Small intestine (tissue), 7 donors: ENCODE measurements around the gene RCOR1. TPM values are rescaled to one million over a fixed set of nuclear protein-coding genes. Genes with fewer than 3 reads are reported as not detected.
A peak's percentile ranks its signal among the peaks of the same experiment; 100 is the strongest.

Source experiments
- DNase-seq, 2 donors: peaks; one replicate each; pipeline versions ENCODE4 v3.0.0 to v3.0.0-alpha.2; 2013
- FAIRE-seq: peaks from 2 replicates; lab custom pipeline; 2012; peaks lifted over from hg19 to GRCh38; lab: Jason Lieb, UNC
- H3K27ac ChIP-seq, 3 donors: one replicate each; pipeline ENCODE4 v1.5.1; 2013; ENCODE audit warnings: low read length in 2 of 3, mild to moderate bottlenecking in 2 of 3, control low read depth in 1 of 3, inconsistent platforms in 1 of 3, low read depth in 1 of 3, moderate library complexity in 1 of 3
- H3K27me3 ChIP-seq, 3 donors: one replicate each; pipeline ENCODE4 v1.6.1; 2013; ENCODE audit warnings: low read length in 3 of 3, inconsistent platforms in 1 of 3; ENCODE audit not compliant: control insufficient read depth in 3 of 3, insufficient read depth in 3 of 3
- H3K36me3 ChIP-seq, 3 donors: one replicate each; pipeline ENCODE4 v1.6.1; 2013; ENCODE audit warnings: low read length in 3 of 3, inconsistent platforms in 1 of 3, low read depth in 1 of 3, mild to moderate bottlenecking in 1 of 3, moderate library complexity in 1 of 3; ENCODE audit not compliant: control insufficient read depth in 3 of 3, insufficient read depth in 2 of 3
- H3K4me1 ChIP-seq, 3 donors: one replicate each; pipeline ENCODE4 v1.6.1; 2013; ENCODE audit warnings: low read length in 2 of 3, inconsistent platforms in 1 of 3, low read depth in 1 of 3, mild to moderate bottlenecking in 1 of 3, moderate library complexity in 1 of 3; ENCODE audit not compliant: control insufficient read depth in 3 of 3, insufficient read depth in 2 of 3
- H3K4me3 ChIP-seq, 3 donors: one replicate each; pipeline ENCODE4 v1.5.1; 2013; ENCODE audit warnings: low read length in 3 of 3, control low read depth in 1 of 3, inconsistent platforms in 1 of 3, low read depth in 1 of 3, mild to moderate bottlenecking in 1 of 3, moderate library complexity in 1 of 3
- H3K9me3 ChIP-seq, 2 donors: one replicate each; pipeline ENCODE4 v1.6.1; 2013; ENCODE audit warnings: low read depth in 1 of 2, low read length in 1 of 2; ENCODE audit not compliant: control insufficient read depth in 2 of 2, insufficient read depth in 1 of 2
- WGBS, 3 donors: extraction: QIAGEN DNeasy Blood & Tissue Kit; methylation state at CpG; one replicate each; pipeline ENCODE4 v1.1.7; 2013; 5-methylcytosine and 5-hydroxymethylcytosine counted together
- polyA plus RNA-seq, 4 donors: library from polyadenylated mRNA; stranded (reverse) in 3 of 4; unstranded in 1 of 4; fragments of 200-250 nt in 3 of 4; fragments of 120-200 nt in 1 of 4; gene quantifications; one replicate each; pipeline versions ENCODE4 v1.2.1 to v1.2.3, GENCODE V29; 2013
- donor health status: healthy with polysubstance abuse.
- donor health status: control.
- donor health status: control.
- donor health status: Bipolar disorder and iron deficiency.
- donor health status: healthy.

RCOR1 gene
- polyA plus RNA-seq, 4 donors: 9.2 to 22.6 (median 12.3) TPM

DNA sequence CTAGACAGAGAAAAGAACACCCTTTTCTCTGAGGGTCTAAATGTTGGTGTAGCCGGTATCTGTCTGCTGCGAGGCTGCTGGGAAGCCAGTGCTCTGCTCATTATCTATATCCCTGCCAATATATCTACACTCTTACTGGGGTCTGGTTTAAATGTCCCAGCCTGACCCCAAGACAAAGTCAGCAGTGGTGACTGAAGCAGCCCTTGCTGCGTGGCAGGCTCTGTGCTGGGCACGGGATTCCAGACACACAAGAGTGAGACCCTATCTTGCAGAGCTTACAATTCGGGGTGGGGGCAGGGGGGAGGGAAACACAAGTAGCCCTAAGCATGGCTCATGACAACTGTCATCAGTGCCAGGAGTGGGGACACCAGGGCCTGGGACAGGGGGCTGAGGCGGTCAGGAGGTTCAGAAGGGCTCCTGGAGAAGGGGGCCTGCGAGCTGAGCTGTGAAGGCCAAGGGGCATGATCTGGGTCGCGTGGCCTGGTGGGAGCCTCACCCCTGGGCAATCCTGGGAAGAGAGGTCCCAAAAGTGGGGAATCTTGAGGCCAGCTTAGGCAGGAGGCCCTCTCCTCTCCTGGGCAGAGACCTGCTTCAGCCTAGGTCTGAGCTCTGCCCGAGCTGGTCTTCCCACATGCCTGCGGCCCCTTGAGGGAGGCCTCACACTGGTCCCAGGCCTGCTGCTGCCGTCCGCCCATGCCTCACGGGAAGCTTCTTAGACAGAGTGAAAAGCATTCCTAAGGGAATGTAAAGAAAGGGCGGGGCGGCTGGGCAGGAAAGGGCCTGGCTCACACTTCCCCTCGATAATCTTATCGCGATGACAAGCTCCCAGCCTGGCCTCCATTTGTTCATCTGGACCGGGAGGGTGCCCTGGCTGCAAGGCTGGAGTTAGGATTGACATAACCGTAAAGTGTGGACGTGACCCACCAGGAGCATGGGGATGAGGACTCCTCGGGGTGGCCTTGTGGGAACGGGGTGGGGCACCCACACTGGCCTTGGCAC lies 7.3 kb upstream of the RCOR1 start:
- no peak for FAIRE-seq
- peak; percentile 88 to 90 for DNase-seq
- H3K27me3 ChIP-seq: no peaks in the 10 kb centered on the region
- H3K9me3 ChIP-seq: no peaks in the 10 kb centered on the region
- peaks cover 2 to 16% (median 5%) of the 10 kb centered on the region in 3 donors for H3K4me1 ChIP-seq
- no peak overlapping the region for H3K4me3 ChIP-seq
- WGBS, 3 donors: 49 to 70% (median 61%) methylated on average over 24 of the region's 24 CpGs
- peaks cover 0 to 5% (median 0%) of the 10 kb centered on the region in 3 donors for H3K36me3 ChIP-seq
- peak overlapping the region; percentile 6 to 89 (median 28) for H3K27ac ChIP-seq

DNA sequence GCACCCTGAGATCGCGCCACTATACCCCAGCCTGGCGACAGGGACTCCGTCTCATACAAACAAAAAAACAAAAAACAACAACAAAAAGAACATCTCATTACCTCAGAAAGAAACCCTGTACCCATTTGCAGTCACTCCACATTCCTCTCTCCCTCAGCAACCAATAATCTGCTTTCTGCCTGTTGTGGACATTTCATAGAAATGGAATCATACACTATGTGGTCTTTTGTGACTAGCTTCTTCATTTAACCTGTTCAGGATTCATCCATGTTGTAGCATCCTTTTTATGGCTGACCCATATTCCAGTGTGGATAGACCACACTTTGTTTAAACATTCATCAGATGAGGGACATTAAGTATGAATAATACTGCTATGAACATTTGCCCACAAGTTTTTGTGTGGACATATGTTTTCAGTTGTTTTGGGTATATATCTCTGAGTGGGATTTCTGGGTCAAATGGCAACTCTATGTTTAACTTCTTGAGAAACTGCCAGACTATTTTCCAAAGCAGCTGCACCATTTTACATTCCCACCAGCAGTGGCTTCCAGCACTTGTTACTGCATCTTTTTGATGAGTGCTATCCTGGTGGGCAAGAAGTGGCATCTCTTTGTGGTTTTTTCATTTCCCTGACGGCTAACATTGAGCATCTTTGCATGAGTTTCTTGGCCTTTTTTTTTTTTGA lies 5.9 kb upstream of the RCOR1 start:
- 82 to 92% (median 87%) methylated on average over 5 of the region's 5 CpGs for WGBS, 3 donors
- no peak overlapping the region for H3K27ac ChIP-seq

DNA sequence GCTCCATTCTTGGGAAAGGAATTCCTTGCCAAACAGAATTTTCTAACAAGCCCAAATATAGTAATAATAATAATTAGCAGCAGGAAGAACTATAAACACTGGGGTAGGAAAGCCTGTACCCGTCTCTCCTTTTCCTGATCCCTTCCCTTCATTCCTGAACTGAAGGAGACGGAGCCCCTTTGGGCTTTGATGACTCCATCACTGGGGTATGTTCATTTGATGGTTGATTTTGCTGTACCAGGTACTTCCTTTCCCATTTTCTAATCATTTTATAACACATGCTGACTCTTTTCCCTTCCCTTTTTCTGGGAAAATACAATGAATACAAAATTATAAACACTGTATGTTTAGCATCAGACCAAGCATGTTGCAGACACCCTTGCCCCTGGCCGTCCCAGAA lies 3.6 kb upstream of the RCOR1 start:
- H3K9me3 ChIP-seq: no peaks in the 10 kb centered on the region
- DNase-seq: no peak
- no peak overlapping the region for H3K4me3 ChIP-seq
- H3K36me3 ChIP-seq: no peaks in the 10 kb centered on the region
- H3K27me3 ChIP-seq: no peaks in the 10 kb centered on the region
- no peak overlapping the region for H3K27ac ChIP-seq
- FAIRE-seq: no peak
- H3K4me1 ChIP-seq: peaks cover 2 to 26% (median 5%) of the 10 kb centered on the region in 3 donors
- 68 to 82% (median 70%) methylated on average over 3 of the region's 3 CpGs for WGBS, 3 donors

More for the DNA sequence above, 5.9 kb upstream of the RCOR1 start:
- H3K9me3 ChIP-seq: no peaks in the 10 kb centered on the region
- H3K36me3 ChIP-seq: peaks cover 0 to under 1% (median 0%) of the 10 kb centered on the region in 3 donors
- peaks cover 2 to 26% (median 5%) of the 10 kb centered on the region in 3 donors for H3K4me1 ChIP-seq
- no peak overlapping the region for H3K4me3 ChIP-seq
- DNase-seq (no peak), FAIRE-seq (no peak)
- no peaks in the 10 kb centered on the region for H3K27me3 ChIP-seq

DNA sequence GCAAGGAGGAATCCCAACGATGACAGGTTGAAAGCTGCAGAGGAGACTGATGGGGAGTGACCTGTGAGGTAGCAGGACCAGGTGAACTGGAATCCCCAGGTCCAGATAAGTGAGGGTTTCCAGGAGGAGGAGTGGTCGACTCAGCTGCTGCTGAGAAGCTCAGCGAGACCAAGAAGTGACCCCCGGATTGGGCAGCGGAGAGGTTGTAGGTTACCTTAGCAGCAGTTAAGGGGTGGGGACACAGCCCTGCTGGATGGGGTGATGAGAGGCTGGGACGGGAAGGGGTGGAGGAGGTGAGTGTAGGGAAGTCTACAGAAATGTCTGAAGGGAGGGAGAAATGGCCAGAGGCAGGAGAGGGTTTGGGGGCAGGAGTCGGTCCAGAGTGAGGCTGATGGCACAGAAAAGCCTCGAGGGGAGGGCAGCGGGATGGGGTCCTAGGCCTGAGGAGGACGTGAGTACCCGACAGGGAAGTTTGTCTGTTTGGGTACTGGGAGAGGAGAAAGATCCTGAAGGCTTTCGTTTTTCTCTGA lies 2.6 kb upstream of the RCOR1 start:
- 58 to 77% (median 71%) methylated on average over 12 of the region's 12 CpGs for WGBS, 3 donors
- H3K27ac ChIP-seq: peak overlapping the region in 1 of 3 donors; percentile 99
- DNase-seq: no peak
- FAIRE-seq: no peak
- H3K9me3 ChIP-seq: no peaks in the 10 kb centered on the region
- H3K4me1 ChIP-seq: peaks cover 2 to 25% (median 8%) of the 10 kb centered on the region in 3 donors
- H3K4me3 ChIP-seq: no peak overlapping the region
- H3K36me3 ChIP-seq: no peaks in the 10 kb centered on the region
- H3K27me3 ChIP-seq: no peaks in the 10 kb centered on the region

DNA sequence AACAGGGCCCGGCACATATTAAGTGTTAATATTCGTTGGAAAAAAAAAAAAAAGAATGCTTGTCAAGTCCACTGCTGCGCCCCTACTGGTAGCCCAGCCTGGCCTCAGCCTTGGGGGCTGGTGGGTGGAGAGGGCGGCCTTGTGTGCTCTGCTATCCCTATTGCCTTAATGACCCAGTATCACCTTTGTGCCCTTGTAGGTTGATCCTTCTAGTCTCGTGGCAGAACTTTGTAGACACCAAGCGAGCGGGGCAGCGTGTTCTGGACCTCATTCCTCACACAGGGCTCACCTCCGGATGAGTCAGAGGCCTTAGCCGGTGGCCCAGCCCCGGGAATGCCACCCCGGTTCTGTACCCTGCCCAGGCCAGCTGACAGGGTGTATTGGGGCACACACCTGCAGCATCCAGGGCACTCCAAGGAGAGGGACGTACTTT lies 1.8 kb upstream of the RCOR1 start:
- peak; percentile 82 to 92 for DNase-seq
- 16 to 53% (median 34%) methylated on average over 13 of the region's 13 CpGs for WGBS, 3 donors

DNA sequence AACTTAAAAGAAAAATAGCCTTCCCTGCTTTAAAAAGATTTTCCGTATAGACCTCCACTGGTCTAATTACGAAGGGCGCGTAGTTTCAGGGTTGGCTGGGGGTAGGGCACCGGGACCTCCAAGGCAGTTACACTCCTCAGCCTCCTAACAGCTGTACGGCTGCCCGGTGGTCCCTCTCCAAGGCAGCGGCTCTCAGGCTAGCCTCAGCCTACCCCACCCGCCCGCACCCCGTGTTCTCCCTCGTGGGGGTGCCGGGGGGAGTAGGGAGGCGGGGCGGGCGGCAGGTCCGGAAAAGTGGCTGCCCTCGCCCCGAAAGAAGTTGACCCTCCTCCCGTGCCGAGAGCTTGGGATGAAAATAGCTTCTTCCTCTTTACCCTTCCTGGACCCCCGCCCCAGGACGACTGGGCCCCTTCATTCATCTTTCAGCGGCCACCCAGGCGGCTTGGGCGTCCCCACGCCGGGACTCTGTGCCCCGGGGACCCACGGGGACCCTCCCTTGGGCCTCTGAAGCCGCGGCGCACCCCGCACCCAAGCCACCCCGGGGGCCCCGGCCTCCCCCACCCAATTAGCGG lies 991 bp upstream of the RCOR1 start:
- no peaks in the 10 kb centered on the region for H3K27me3 ChIP-seq
- peak overlapping the region; percentile 80 to 99 (median 92) for H3K4me3 ChIP-seq
- H3K27ac ChIP-seq: peak overlapping the region; percentile 94 to 99 (median 95)
- H3K4me1 ChIP-seq: peaks cover 0 to 17% (median 8%) of the 10 kb centered on the region in 3 donors
- H3K9me3 ChIP-seq: no peaks in the 10 kb centered on the region
- H3K36me3 ChIP-seq: peaks cover 0 to 11% (median 0%) of the 10 kb centered on the region in 3 donors
- DNase-seq: peak; percentile 28 to 64
- 0 to 1% (median 1%) methylated on average over 30 to 37 of the region's 37 CpGs for WGBS, 3 donors
- no peak for FAIRE-seq

More for the DNA sequence above, 1.8 kb upstream of the RCOR1 start:
- Histone ChIP-seq H3K27ac (peak overlapping the region; percentile 94 to 99 (median 95)), H3K4me1 (peaks cover under 1 to 22% (median 8%) of the 10 kb centered on the region in 3 donors), H3K36me3 (peaks cover 0 to 6% (median 0%) of the 10 kb centered on the region in 3 donors), H3K9me3 (no peaks in the 10 kb centered on the region), H3K27me3 (no peaks in the 10 kb centered on the region), H3K4me3 (peak overlapping the region in 1 of 3 donors; percentile 92)
- no peak for FAIRE-seq

DNA sequence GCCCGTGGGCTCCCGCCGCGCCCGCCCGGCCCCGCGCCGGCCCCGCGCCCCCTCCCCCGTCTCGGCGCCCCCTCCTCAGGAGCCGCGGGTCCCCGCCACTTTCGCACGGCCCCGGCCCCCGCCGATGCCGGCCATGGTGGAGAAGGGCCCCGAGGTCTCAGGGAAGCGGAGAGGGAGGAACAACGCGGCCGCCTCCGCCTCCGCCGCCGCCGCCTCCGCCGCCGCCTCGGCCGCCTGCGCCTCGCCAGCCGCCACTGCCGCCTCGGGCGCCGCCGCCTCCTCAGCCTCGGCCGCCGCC lies 263 bp downstream of the RCOR1 start:
- H3K27ac ChIP-seq: peak overlapping the region; percentile 59 to 82 (median 74)
- FAIRE-seq: no peak
- no peaks in the 10 kb centered on the region for H3K27me3 ChIP-seq
- 0 to 1% (median 0%) methylated on average over 5 to 49 of the region's 49 CpGs for WGBS, 3 donors
- peak overlapping the region; percentile 90 to 99 (median 99) for H3K4me3 ChIP-seq
- H3K9me3 ChIP-seq: no peaks in the 10 kb centered on the region
- H3K36me3 ChIP-seq: peaks cover 0 to 21% (median 0%) of the 10 kb centered on the region in 3 donors
- H3K4me1 ChIP-seq: peaks cover 0 to 17% (median 8%) of the 10 kb centered on the region in 3 donors
- no peak for DNase-seq
